Measurements from ENCODE around the gene PLD1.
"Not testable (repeated sequence)": the region's sequence is repeated elsewhere in the genome, so short reads cannot be mapped to it uniquely, and the experiment has no call there.

The PLD1 gene

DNA sequence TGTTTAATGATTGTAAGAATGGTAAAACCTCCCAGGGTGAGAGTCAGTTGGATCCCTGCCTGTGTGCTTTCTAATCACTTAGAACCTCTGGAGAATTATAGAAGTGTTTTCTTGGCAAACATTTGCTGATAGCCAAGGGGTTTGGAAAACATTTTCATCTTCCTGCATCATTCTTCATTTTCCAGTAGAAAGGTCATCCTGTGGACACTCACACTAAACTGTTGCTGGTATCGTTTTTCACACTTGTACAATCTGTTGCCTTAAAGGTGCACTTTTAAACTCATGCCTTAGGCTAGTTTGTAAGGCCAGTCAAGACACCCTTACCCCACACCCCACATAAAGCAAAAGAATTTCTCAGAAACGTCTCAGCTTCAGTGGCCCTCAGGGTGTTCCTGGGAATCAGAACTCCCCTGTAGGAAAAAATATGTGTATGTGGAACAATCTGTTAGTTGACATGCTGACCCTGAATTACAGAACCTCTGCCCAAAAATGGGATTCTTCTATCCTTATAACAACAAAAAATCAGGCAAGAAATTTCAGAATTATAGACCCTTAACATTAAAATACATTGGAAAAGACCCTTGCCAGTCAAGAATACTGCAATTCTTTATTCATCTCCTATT is 5.8 kb upstream of the PLD1 start:
- DNase-seq (ENCODE audit: low spot score), result no peak

DNA sequence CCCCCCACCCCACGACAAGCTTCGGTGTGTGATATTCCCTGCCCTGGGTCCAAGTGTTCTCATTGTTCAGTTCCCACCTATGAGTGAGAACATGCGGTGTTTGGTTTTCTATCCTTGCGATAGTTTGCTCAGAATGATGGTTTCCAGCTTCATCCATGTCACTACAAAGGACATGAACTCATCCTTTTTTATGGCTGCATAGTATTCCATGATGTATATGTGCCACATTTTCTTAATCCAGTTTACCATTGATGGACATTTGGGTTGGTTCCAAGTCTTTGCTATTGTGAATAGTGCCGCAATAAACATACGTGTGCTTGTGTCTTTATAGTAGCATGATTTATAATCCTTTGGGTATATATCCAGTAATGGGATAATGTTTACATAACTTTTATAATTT is 4.4 kb upstream of the PLD1 start:
- DNase-seq (ENCODE audit: low spot score), result not testable (repeated sequence)

DNA sequence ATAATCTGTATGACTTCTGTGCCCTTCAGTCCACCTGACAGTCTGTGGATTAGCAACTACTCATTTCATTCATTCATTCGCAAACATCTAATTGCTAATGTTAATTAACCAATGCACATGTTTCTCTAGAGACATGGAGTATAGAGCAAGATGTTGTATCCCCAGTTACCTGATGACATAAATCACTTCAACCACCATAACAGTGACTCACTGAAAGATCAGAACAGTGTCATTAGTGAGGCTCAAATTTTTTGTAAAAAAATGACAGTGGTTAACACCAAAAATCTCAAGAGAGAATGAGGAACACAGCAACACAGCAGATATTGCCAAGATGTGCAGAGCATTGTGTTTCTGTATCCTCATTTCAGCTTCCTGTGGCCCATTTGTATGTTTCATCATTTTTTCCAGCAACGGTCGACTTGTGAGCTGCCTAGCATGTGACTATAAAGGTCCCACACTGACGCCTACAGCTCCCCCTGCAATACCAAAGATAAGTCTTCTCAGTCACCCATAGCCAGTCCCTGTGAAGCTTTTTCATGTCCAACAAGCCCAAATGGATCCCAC is 3.7 kb upstream of the PLD1 start:
- no peak for DNase-seq (ENCODE audit: low spot score)

DNA sequence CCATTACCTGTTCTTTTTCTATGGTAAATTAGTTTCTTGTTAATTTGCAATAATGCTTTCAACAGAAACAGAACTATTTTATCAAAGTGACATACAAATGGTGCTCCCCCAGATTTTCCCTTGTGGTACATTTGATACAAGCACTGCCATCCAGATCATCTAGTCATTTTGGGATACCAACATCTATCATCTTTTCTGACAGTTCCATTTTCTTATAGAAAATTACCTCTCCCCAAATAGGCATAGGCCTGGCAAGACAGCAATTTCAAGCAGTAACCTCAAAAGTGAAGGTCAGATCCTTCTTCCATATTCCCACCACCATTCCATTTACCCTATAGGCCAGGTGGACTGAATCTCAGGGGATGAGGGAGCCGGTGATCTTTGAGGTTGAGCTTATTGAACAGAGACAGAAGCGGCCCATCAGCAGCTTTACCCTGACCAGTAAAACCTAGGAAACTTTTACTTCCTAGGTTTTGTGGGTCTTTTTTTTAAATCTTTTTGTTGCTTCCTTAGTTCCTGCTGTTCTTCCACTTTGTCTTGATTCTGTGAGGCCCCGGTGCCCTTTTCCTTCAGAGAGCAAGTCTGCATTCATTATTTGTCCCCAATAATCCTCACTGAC is 3.1 kb upstream of the PLD1 start:
- DNase-seq (ENCODE audit: low spot score), result no peak

DNA sequence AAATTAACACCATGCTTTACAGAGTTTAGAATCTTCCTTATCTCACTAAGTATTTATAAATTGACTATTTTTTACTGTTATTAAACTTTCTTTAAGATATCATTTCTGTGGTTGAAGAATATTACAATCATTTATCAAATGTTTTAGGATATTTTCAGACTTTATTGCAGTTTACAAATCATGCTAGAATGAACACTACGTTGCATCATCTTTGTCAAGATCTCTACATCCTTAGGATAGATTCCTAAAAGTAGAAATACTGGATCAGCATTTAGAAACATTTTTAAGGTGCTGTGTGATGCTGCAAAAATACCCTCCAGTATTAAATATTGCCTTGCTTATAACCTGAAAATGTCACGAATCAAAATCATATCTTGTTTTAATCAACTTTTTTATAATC is 2.5 kb upstream of the PLD1 start:
- no peak for DNase-seq (ENCODE audit: low spot score)

DNA sequence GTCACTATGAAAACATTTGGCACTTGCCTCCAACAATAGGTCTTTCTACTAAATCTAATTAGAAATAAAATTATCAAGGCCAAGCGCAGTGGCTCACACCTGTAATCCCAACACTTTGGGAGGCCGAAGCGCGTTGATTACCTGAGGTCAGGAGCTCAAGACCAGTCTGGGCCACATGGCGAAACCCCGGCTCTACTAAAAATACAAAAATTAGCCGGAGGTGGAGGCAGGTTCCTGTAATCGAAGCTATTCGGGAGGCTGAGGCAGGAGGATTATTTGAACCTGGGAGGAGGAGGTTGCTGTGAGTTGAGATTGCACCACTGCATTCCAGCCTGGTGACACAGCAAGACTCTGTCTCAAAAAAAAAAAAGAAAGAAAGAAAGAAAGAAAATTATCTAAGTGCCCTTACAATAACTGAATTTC is 1.6 kb upstream of the PLD1 start:
- no peak for DNase-seq (ENCODE audit: low spot score)

DNA sequence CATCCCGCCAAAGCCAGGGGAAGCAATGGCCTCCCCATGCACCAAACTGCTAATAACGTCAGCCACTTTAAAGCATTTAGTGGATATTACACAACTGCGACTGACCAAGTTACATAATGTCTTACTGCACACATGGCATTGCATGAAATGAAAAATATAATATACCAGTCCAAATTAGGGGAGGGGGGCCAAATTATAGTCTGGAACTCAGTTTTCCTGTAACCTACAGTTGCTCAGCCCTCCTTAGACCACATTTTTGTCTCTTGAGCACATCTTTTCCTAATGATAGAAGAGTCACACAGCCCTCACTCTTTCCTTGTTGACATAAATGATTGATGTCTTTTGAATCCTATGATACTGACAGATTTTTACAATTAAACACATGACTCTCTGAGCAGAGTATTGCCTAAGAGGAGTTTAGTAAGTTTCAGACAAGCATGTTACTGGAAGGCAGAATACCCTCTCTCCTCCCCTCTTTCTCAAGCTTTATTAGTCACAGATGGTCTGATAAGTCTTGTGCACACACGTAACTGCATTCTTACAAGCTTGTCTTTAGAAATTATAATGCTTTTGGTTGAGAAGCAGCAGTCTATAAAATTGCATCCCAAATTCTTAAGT is 1.1 kb upstream of the PLD1 start:
- DNase-seq (ENCODE audit: low spot score), result no peak

DNA sequence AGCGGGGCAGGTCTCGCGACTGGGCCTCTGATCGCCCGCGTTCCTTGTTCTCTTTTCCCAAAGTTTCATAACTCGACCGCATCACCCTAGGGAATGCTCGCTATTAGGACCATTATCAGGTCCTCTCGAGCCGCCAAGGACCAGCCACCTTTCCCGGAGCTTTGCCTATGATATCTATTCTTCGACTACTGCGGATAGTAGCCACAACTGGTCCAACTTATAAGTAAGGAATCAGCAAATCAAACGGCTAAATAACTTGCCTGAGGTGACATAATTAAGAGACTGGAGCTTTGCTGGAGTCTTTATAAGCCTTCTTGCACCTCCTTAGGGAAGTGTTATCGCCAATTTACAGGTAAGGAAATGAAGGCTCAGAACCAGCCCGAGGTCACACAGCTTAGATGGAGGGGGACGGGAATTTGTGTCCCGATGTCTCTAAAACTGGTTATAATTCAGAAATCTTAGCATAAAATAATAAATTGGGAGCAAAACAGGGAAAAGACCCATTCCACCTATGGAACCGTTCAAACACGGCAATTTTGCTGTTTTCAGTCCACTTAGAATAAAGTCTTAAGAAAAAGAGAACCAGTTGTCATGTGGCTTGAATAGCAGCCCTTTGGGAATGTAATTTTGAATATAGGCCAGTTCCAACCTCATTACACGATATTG is 479 bp upstream of the PLD1 start:
- DNase-seq (ENCODE audit: low spot score), result no peak

DNA sequence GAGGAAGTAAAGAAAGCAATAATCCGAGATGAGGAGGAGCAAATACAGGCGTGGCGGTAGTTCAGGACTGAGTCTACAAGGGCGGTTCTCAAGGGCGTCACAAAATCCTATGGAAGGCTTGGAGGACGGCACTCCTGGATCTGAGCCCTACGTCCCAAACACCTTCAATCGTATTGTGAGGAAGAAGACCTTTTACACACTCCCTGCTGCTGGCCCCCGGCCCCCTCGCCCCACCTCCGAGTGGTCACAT is 747 bp downstream of the PLD1 start:
- peak; percentile 75 for DNase-seq (ENCODE audit: low spot score)

DNA sequence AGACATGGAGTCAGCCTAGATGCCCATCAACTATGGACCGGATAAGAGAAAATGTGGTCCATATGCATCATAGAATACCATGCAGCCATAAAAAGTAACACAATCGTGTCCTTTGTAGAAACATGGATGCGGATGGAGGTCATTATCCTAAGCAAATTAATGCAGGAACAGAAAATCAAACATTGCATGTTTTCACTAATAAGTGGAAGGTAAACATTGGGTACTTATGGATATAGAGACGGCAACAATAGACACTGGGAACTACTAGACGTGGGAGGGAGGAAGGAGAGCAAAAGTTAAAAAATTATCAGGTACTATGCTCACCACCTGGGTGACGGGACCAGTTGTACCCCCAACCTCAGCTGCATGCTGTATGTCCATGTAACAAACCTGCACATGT is 2.5 kb downstream of the PLD1 start:
- DNase-seq (ENCODE audit: low spot score), result no peak

DNA sequence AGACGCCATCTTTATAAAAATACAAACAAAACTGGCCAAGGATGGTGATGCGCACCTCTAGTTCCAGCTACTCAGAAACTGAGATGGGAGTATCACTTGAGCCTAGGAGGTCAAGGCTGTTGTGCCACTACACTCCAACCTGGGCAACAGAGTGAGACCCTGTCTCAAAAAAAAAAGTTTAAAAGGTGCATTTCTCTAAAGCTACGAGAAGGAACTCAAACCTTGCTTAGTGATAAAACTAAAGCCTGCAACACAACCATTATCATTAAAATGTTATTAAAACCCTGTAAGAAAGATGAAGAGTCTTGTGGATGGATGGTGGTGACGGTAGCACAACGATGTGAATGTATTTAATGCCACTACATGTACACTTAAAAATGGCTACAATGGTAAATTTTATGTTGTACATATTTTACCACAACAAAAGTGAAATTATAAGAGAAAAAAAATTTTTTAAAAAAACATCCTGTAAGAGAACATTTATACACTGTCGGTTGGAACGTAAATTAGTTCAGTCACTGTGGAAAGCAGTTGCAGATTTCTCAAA is 3.1 kb downstream of the PLD1 start:
- DNase-seq (ENCODE audit: low spot score), result no peak

DNA sequence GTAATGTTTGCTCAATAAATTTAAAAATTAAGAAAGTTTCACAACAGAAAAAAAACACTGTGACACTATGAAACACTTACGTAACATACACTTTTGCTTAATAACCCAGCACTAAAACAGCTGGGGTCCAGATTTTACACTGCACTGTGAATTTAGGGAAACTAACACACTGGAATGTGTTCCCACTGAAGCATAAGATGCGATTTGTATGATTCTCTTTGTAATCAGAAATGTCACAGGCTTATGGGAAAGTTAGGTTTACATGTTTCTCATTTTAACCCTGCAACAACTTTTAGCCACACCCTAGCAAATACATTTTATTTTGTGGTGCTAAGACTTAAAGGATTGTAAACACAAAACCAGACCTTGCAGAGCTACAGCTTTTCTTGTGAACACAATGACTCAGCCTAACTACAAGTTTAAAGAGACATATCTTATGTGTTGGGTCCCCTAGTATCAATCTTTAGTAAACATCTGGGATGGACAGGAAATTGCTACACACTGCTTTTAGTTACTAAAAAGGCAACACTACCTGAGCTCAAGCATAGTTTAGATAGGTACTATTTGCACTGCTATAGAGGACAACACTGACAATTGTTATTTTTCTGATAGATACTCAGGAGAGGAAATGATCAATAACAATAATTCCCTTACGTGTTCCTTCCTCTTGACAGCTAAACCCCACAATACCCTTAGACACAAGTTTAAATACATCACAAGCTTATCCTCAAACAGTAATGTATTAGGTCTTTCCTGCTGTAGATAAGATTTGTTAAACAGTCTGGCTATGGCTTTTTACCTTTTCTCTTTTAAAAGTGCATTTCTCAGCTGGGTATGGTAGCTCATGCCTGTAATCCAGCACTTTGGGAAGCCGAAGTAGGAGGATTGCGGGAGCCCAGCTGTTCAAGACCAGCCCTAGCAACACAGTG is 3.8 kb downstream of the PLD1 start:
- peak; percentile 36 for DNase-seq (ENCODE audit: low spot score)

DNA sequence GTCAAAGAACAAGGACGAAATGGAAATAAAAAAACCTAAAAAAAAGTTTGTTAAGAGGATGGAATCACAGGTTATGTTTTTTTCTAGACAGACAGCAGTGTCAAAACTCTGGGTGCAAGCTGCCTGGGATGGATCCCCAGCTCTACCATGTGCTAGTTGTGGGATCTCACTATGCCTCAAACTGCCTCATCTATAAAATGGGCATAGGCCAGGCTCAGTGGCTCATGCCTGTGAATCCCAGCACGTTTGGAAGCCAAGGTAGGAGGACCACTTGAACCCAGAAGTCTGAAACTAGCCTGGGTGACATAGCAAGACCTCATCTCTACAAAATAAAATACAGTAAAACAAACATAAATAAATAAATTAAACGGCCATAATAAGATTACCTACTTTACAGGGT is 4.6 kb downstream of the PLD1 start:
- DNase-seq (ENCODE audit: low spot score), result no peak

DNA sequence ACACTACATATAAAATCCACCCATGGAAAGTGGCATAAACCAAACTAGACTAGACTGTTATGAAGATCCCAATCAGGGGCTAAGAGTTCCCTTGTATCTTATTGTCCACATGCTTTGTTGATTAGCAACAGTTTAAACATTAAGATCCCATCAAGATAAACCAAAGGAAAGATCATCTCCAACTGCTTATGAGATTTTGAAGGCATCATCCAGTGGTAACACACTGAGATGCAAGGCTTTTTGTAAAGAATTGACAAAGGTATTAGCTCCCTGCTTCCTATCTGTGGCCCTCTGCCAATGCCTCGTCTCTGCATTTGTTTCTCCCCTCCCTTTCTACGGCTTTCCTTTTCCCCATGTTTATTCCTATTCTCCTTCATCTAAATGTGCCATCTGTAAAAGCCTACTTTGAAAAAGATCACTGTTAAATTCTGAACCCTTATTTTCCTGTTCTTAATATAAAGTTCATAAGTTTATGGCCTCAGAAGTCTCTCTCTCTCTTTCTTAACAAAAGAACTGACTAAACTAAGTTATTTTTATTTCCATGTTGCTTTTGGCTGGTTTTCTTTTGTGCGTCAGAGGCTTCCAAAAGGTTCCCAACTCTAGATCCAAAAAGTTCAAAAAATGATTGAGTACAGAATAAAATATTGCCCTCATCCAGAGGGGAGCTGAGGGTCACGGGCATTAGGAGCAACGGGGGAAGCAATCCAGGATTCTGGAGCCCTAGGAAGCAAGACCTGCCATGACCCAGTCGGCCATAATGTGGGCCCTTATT is 5.5 kb downstream of the PLD1 start:
- DNase-seq (ENCODE audit: low spot score), result no peak

DNA sequence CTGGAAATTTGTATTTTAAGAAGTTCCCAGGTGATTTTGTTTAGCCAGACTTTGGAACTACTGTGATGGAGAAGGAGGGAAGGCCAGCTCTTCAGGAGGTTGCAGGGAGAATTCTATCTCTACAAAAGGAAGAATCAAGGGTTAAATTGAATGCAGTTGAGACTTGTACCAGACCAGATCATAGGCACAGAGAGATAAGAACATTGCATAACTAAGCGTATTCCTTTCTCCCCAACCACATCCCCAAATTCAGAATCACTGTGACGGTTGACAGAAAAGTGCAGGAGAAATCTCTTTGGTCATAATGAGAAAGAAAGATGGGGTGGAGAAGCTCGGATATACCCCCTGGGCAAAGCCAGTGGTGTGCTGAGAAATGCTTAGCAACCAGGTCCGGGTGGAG is 7.2 kb downstream of the PLD1 start:
- no peak for DNase-seq (ENCODE audit: low spot score)

DNA sequence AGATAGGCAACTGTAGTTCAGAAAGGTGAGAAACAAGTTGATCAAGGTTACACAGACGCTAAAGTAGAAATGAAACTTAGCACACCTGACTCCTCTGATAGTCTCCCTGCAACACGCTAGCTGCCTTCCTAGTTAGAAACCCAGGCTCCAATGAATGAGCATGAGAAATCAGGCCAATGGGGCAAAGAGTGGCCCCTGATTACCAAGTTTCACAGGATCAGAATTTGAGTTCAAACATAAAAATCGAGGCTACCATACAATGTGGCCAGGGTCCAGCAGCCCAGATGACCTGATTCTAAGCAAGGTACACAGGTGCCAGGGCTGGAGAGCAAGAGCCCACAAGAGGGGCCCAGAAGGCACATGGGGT is 7.7 kb downstream of the PLD1 start:
- no peak for DNase-seq (ENCODE audit: low spot score)

DNA sequence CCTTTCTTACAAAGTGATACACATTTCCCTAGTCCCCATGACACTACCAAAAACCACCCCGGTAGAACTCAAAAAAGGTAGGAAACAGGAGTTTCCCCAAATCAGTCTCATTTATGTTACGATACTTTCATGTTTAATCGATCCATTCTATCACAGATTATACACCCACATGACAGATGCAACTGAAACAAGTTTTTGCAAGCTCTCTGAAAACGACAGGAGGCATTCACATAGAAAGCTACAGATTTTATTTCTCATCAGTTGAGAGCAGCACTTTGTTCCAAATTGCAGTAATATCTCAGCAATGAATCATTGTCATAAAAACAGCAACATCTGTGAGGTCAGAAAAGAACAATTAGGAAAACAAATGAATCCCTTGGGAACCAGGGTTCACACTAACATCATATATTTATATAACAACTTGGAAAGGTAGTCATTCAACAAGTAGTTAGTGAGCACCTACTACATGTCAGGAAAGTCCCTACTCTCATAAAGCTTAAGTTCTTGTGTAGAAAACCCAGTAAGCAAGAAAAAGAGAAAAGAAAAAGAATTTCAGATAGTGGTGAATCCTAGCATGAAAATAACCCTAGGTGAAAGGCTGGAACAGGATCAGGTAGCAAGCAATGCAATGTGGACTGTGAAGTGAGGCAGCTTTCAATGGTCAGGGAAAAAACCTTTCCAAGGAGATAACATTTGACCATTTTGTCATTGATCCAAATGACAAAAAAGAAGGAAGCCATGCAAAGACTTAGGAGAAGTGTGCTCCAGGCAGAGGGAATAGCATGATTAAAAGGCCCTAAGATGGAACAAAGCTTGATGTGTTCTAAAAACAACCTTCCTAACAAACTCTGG is 8.3 kb downstream of the PLD1 start:
- DNase-seq (ENCODE audit: low spot score), result no peak

DNA sequence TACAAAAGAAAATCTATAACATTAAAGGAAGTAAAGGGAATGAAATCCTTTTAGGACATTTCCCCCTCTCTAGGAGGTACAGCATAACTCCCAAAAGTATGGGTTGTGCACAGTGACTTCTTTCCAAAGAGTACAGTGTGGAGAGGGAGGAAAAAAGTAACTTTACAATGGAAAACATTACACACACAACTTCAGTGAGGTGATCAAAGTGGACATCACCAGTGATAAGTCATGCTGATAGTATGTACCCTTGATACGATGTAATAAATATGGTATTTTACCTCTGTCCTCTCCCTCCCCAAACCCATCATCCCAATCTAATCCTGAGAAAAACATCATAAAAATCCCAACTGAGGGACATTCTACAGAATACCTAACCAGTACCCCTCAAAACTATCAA is 10.8 kb downstream of the PLD1 start:
- no peak for DNase-seq (ENCODE audit: low spot score)

DNA sequence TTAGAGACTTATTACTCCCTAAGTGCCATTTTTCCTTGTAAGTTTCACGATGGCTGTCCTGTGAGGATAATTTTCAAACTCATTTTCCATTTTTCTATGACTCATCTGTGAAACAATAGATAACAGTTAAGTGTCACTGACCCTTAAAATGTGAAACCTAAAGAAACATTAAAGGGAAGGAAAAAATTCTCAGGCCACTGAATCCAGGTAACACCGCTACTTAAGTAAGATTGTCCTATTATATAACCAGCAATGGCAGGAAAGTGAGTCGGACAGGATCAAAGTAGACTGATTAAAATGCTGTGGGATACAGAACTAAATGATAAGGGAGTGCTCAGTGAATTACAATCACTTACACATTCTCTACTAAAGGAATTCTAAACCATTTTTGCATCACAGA is 12.4 kb downstream of the PLD1 start:
- peak; percentile 47 for DNase-seq (ENCODE audit: low spot score)

DNA sequence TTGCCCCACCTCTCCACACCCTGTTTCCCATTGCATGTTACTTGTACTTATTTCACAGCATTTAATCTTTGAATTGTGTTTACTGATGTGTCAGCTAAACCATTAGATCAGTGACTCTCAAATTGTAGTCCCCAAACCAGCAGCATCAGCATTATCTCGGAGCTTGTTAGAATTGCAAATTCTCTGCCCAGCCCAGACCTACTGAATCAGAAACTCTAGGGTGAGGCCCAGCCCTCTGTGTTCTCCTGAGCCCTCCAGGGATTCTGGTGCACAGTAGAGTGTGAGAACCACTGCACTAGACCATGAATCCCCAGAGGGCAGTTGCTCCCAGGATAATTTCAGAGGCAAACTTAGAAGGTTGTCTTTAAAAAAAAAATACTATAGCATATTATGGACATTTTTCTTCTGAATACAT is 13.0 kb downstream of the PLD1 start:
- DNase-seq (ENCODE audit: low spot score), result no peak

Measured in SW480 (cell line).